Testis (tissue), 3 donors: ENCODE data around the gene MROH8. TPM values are rescaled to one million over a fixed set of nuclear protein-coding genes. Genes with fewer than 3 reads are reported as not detected.

Experiments
- DNase-seq: peaks from one replicate; pipeline ENCODE4 v3.0.0-alpha.2; 2019
- H3K27ac ChIP-seq, 2 donors: fragments of 200-600 bp; sonication (generic); one replicate each; pipeline ENCODE4 v1.5.1; 2019
- H3K27me3 ChIP-seq: fragments of 200-600 bp; sonication (generic); one replicate; pipeline ENCODE4 v1.5.1; 2019
- H3K36me3 ChIP-seq: fragments of 200-600 bp; sonication (generic); one replicate; pipeline ENCODE4 v1.5.1; 2017; ENCODE audit warnings: low read depth; ENCODE audit errors: missing control alignments
- H3K4me1 ChIP-seq: fragments of 200-600 bp; sonication (generic); one replicate; pipeline ENCODE4 v1.5.1; 2019
- H3K4me3 ChIP-seq, 2 donors: fragments of 200-600 bp; sonication (generic); one replicate each; pipeline ENCODE4 v1.5.1; 2017 to 2019
- H3K9me3 ChIP-seq: fragments of 200-600 bp; sonication (generic); one replicate; pipeline ENCODE4 v1.5.1; 2017
- POLR2A ChIP-seq: fragments of 450-650 bp; IDR thresholded peaks from one replicate; pipeline ENCODE4 v1.6.1; 2017; ENCODE audit warnings: antibody characterized with exemption, mild to moderate bottlenecking, moderate library complexity
- WGBS, 2 donors: methylation state at CpG; one replicate each; pipeline ENCODE4 v1.1.5; 2018; 5-methylcytosine and 5-hydroxymethylcytosine counted together
- intact Hi-C: fragments of 100-400 bp; cut with DNase I; formaldehyde crosslinking; loops from one replicate; pipeline ENCODE4 v1.15.1; 2023; ENCODE audit warnings: low total_unique reads
- polyA plus RNA-seq: library from polyadenylated mRNA; stranded (reverse); fragments of 350-450 nt; fragmentation: Illumina TruSeq; extraction: RNeasy Lipid Tissue Mini Kit (QIAGEN cat#74804); gene quantifications from one replicate; pipeline ENCODE4 v1.2.3, GENCODE V29; 2014; ENCODE audit warnings: low read depth, low replicate concordance; ENCODE audit not compliant: insufficient read depth
- total RNA-seq, 2 donors: library from RNA; depleted of rRNA; stranded (reverse); fragments of >200 nt; gene quantifications; one replicate each; pipeline ENCODE4 v1.2.3, GENCODE V29; 2016
- TF ChIP-seq, protein P1 (sequence below), 3 experiments: fragments of 450-650 bp in 2 of 3; fragments of 200-600 bp in 1 of 3; sonication (generic) in 1 of 3; IDR thresholded peaks; one replicate each; pipeline ENCODE4 v1.5.1; 2016 to 2019; ENCODE audit warnings: antibody characterized with exemption in 3 of 3, mild to moderate bottlenecking in 2 of 3, moderate library complexity in 1 of 3

MROH8 gene
- total and polyA plus RNA-seq, 3 donors from 2014 or later = 36.6 to 93.8 (median 43.5) TPM

DNA sequence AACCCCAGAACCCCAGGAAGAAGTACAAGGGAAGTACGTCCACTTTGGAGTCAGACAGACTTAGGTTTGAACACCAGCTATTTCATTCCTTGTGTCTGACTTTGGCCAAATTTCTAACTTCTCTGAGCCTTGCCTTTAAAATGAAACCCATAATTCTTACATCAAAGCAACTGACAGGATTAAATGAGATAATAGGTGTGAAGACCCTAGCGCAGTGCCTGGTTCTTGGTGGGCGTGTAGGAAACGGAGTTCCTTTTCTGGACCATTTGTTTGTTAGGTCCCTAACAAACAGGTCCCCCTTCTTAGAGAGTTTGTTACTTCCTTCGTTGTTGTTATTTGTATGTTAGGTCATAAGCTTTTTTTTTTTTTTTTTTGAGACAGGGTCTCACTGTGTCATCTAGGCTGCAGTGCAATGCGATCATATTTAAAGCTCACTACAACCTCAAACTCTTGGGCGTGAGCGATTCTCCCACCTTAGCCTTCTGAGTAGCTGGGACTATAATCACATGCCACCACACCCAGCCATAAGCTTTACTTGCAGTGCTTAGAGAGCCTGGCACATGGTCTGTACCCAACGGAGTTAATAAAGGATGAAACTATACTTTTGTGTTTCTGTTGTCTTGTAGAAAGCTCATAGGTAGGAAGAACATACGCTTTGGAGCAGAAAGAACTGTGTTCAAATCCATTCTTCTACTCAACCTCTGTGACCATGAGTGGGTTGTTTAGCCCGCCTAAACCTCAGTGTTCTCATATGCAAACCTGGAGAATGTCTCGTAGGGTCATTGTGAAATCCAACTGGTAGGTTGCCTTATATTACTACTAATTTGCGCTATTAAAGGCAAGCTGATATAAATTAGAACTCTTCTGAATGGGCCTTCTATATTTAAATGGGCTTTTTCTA, 21.8 kb upstream of the MROH8 start:
- intact Hi-C loops = loop anchor here (5.0 kb wide), 1 partner anchor 336 kb away; no protein-coding TSS in a partner anchor
- DNase-seq = no peak
- Histone ChIP-seq H3K9me3 (no peaks in the 10 kb centered on the region), H3K4me1 (no peaks in the 10 kb centered on the region), H3K36me3 (no peaks in the 10 kb centered on the region), H3K27ac (peak overlapping the region in 1 of 2 donors; percentile 33), H3K4me3 (no peak overlapping the region), H3K27me3 (no peaks in the 10 kb centered on the region)
- WGBS, 2 donors = 92 to 93% methylated on average over 13 of the region's 13 CpGs
- no peak for TF ChIP-seq POLR2A
- TF ChIP-seq, protein P1, sequence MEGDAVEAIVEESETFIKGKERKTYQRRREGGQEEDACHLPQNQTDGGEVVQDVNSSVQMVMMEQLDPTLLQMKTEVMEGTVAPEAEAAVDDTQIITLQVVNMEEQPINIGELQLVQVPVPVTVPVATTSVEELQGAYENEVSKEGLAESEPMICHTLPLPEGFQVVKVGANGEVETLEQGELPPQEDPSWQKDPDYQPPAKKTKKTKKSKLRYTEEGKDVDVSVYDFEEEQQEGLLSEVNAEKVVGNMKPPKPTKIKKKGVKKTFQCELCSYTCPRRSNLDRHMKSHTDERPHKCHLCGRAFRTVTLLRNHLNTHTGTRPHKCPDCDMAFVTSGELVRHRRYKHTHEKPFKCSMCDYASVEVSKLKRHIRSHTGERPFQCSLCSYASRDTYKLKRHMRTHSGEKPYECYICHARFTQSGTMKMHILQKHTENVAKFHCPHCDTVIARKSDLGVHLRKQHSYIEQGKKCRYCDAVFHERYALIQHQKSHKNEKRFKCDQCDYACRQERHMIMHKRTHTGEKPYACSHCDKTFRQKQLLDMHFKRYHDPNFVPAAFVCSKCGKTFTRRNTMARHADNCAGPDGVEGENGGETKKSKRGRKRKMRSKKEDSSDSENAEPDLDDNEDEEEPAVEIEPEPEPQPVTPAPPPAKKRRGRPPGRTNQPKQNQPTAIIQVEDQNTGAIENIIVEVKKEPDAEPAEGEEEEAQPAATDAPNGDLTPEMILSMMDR (IDR thresholded peaks at IDR 0.05) = no peak

DNA sequence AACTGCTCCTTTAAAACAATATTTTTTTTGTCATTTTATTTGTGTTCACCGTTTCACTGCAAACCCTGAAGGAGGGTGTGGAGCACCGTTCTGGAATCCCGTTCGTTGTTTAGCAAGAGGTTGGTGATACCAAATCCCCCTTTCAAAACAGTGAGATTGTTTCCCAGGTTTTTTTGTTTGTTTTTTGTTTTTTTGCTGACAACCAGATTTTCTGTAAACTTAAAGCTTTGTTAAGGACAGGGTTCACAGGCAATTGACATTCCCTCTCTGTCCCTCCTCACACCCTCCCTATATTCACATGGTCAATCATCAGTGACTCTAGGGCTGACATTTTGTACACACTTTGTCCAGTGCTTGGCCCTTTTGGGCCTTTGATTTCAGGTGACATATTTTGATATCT, 21.0 kb upstream of the MROH8 start:
- H3K4me3 ChIP-seq = no peak overlapping the region
- H3K4me1 ChIP-seq = peaks cover 2% of the 10 kb centered on the region
- no peaks in the 10 kb centered on the region for H3K36me3 ChIP-seq
- H3K27me3 ChIP-seq = no peaks in the 10 kb centered on the region
- intact Hi-C loops = loop anchor here (5.0 kb wide), 1 partner anchor 337 kb away; no protein-coding TSS in a partner anchor
- 89 to 90% methylated on average over 4 of the region's 4 CpGs for WGBS, 2 donors
- TF ChIP-seq, protein P1 (IDR thresholded peaks at IDR 0.05) = no peak
- TF ChIP-seq POLR2A = no peak
- DNase-seq = no peak
- H3K9me3 ChIP-seq = no peaks in the 10 kb centered on the region
- no peak overlapping the region for H3K27ac ChIP-seq

DNA sequence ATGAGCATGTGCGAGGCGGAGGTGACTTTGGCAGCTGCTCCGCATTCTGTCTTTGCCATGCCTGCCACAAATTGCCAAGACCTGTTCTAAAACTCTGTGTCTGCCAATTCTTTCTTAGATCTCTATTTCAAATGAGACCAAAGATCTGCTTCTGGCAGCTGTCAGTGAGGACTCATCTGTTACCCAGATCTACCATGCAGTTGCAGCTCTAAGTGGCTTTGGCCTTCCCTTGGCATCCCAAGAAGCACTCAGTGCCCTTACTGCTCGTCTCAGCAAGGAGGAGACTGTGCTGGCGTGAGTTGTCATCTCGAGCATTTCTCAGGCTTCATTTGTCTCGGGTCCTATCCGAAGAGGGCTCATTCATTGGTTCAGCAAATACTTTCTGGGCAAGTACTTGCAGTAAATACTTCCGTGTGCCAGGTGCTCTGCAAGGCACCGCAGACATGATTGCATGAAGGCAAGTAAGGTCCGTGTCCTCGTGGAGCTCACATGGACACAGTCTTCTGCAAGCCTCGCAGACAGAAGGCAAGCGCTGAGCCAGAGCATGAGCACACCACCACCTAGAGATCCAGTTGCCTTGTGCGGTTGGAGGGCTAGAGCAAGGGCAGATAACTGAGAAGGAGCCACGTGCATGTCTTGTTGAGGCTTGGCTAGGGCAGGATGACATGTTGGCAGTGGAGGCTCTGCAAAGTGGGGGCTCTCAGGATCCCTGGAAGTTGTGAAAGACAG, 19.7 kb upstream of the MROH8 start:
- H3K36me3 ChIP-seq = no peaks in the 10 kb centered on the region
- peaks cover 4% of the 10 kb centered on the region for H3K4me1 ChIP-seq
- no peak overlapping the region for H3K27ac ChIP-seq
- no peaks in the 10 kb centered on the region for H3K27me3 ChIP-seq
- TF ChIP-seq, protein P1 (IDR thresholded peaks at IDR 0.05) = no peak
- no peak for TF ChIP-seq POLR2A
- no peaks in the 10 kb centered on the region for H3K9me3 ChIP-seq
- intact Hi-C loops = no loop called here
- 84 to 90% methylated on average over 15 to 16 of the region's 16 CpGs for WGBS, 2 donors
- no peak for DNase-seq
- H3K4me3 ChIP-seq = no peak overlapping the region

DNA sequence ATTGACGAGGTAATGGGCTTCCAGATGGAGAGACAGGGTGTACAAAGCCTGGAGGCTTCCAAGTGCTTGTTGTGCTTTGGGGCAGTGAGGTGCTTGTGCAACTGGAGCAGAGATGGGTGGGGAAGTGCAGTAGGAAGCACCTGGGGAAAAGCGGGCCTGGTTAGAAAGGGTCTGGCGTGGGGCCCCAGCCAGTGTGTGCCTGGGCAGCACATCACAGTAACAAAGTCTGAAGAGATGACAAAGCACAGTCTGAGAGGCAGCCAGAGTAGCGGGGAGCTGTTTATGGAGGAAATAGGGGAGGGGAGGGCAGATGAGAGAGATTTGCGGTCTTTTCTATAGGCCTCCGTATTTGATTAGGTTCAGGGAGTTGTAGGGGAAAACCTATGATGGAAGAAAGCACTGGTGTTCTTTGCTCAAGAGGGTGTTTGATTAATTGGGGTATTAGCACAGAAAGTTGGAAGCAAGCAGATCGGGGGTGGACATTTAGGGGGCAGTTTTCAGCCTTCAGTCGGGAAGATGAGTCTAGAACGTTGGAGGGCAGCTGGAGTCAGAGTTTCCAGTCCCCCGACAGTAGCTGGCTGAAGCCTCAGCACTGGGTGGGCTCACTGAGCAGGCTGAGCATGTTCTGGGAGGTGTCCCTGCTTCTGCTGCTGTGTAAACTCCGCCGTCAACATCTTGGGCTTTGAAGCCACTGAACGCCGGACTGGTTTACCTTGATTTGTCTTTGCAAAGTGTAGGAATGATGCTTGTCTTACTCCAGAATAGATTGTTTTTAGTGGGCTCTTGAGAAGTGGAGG, 15.5 kb upstream of the MROH8 start:
- intact Hi-C loops = no loop called here
- 52 to 58% methylated on average over 12 to 14 of the region's 14 CpGs for WGBS, 2 donors
- no peaks in the 10 kb centered on the region for H3K27me3 ChIP-seq
- H3K27ac ChIP-seq = no peak overlapping the region
- TF ChIP-seq, protein P1 (IDR thresholded peaks at IDR 0.05) = no peak
- no peak for TF ChIP-seq POLR2A
- no peak for DNase-seq
- no peaks in the 10 kb centered on the region for H3K9me3 ChIP-seq
- H3K4me3 ChIP-seq = no peak overlapping the region
- peaks cover 15% of the 10 kb centered on the region for H3K4me1 ChIP-seq
- no peaks in the 10 kb centered on the region for H3K36me3 ChIP-seq
